ENCODE data around the gene LIN9.

GRCh38 chr1:226305184-226305583 is 3.8 kb downstream of the LIN9 start:
- TF ChIP-seq, protein P1, sequence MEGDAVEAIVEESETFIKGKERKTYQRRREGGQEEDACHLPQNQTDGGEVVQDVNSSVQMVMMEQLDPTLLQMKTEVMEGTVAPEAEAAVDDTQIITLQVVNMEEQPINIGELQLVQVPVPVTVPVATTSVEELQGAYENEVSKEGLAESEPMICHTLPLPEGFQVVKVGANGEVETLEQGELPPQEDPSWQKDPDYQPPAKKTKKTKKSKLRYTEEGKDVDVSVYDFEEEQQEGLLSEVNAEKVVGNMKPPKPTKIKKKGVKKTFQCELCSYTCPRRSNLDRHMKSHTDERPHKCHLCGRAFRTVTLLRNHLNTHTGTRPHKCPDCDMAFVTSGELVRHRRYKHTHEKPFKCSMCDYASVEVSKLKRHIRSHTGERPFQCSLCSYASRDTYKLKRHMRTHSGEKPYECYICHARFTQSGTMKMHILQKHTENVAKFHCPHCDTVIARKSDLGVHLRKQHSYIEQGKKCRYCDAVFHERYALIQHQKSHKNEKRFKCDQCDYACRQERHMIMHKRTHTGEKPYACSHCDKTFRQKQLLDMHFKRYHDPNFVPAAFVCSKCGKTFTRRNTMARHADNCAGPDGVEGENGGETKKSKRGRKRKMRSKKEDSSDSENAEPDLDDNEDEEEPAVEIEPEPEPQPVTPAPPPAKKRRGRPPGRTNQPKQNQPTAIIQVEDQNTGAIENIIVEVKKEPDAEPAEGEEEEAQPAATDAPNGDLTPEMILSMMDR (IDR thresholded peaks at IDR 0.05) = no peak
- TF ChIP-seq POLR2A (IDR thresholded peaks at IDR 0.05) = no peak
- no peak for TF ChIP-seq EP300 (IDR thresholded peaks at IDR 0.05)
- TF ChIP-seq POLR2AphosphoS5 (IDR thresholded peaks at IDR 0.05) = no peak

Data from suprapubic skin (tissue), 4 donors.